Panc1 (cell line): ENCODE measurements around the gene ZNF771.

Experiments used
- CTCF ChIP-seq: fragments of 450-650 bp; IDR thresholded peaks from 2 replicates; pipeline ENCODE4 v1.5.1; 2017; ENCODE audit warnings: mild to moderate bottlenecking
- POLR2AphosphoS5 ChIP-seq: IDR thresholded peaks from 2 replicates; pipeline ENCODE4 v1.6.1; 2012; ENCODE audit warnings: mild to moderate bottlenecking, low read depth, low read length, moderate library complexity
- REST ChIP-seq, 2 experiments: IDR thresholded peaks; 2 replicates each; pipeline ENCODE4 v1.6.1; 2011 to 2012; ENCODE audit warnings: low read depth in 2 of 2, control low read depth in 1 of 2, low read length in 1 of 2, mild to moderate bottlenecking in 1 of 2, moderate library complexity in 1 of 2; ENCODE audit not compliant: insufficient read depth in 1 of 2
- SIN3A ChIP-seq: IDR thresholded peaks from 2 replicates; pipeline ENCODE4 v1.6.1; 2012; ENCODE audit warnings: low read depth, mild to moderate bottlenecking, low read length, moderate library complexity, borderline replicate concordance; ENCODE audit not compliant: insufficient read depth

GRCh38 chr16:30397776-30398660, 9.4 kb upstream of the ZNF771 start:
- TF ChIP-seq CTCF (no peak), POLR2AphosphoS5 (no peak), SIN3A (no peak), REST (IDR thresholded peaks at IDR 0.05; ENCODE audit: insufficient read depth in 1 of 2, low read depth in 2 of 2, low read length in 1 of 2) (no peak)
